ENCODE results near the gene CHRNA3.
"Not testable (repeated sequence)": the region's sequence is repeated elsewhere in the genome, so short reads cannot be mapped to it uniquely, and the experiment has no call there.

Gene CHRNA3

DNA sequence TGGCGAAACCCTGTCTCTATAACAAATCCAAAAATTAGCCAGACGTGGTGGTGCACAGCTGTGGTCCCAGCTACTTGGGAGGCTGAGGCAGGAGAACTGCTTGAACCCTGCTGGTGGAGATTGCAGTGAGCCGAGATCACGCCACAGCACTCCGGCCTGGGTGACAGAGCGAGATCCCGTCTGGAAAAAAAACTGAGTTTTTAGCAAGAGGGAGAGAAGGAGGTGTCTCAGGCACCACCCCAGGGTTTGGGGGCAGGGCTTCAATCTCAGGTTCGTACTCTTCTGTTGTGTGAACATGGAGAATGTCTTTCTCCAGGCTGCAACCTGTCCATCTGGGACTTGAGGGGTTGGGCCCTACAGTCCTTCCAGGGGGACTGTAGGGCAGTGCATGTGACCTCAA is 2.7 kb downstream of the CHRNA3 start:
- in situ Hi-C loops (cut with MboI; ENCODE audit: low sequenced_read_pairs) = no loop called here

DNA sequence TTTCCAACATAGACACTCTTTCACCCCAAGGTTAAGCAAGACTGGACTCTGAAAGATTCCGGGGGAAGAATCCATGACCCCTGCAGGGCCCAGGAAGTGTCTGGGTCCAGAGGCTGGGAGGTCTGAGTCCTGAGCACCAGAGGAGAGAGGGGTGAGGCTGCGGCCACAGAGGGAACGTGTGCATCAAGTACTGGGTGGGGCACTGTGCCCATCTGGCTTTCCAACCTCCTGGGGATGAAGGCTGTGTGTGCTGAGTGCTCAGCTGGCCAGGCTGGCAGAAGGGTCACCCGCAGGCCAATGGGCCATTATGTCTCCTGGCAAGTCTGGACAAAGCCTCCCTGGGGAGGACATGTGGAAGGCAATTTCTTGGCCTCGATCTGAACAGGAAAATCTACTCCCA is 3.3 kb downstream of the CHRNA3 start:
- in situ Hi-C loops (cut with MboI; ENCODE audit: low sequenced_read_pairs) = no loop called here

GRCh38 chr15:78617076-78617475 is 3.7 kb downstream of the CHRNA3 start:
- in situ Hi-C loops (cut with MboI; ENCODE audit: low sequenced_read_pairs) = no loop called here

- in situ Hi-C loops (cut with MboI; ENCODE audit: low sequenced_read_pairs) = no loop called here
Measured at GRCh38 chr15:78616506-78616905, 4.3 kb downstream of the CHRNA3 start.

- in situ Hi-C loops (cut with MboI; ENCODE audit: low sequenced_read_pairs) = no loop called here
Measured at GRCh38 chr15:78615151-78615589, 5.6 kb downstream of the CHRNA3 start.

DNA sequence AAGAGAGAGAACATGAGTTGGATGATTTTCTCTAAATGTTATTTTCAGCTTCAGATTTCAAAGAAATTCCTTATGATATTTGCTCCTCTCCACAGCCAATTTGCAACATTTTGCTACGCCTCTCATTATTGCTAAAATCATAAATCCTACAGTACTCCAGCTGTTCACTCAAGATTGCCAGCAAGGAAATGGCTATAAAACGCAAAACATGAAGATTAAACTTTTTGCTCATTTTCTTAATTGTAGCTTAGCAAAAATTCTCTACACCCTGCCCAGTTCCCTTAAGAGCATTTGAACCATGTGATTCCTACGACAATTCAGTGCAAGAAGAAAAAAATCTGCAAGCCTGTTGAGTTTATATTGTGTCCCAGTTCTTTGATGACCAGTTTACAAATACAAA is 6.8 kb downstream of the CHRNA3 start:
- in situ Hi-C loops (cut with MboI; ENCODE audit: low sequenced_read_pairs) = no loop called here

GRCh38 chr15:78609551-78609950 is 11.2 kb downstream of the CHRNA3 start:
- in situ Hi-C loops (cut with MboI; ENCODE audit: low sequenced_read_pairs) = not testable (repeated sequence)

GRCh38 chr15:78605680-78606079 is 15.1 kb downstream of the CHRNA3 start:
- in situ Hi-C loops (cut with MboI; ENCODE audit: low sequenced_read_pairs) = no loop called here

DNA sequence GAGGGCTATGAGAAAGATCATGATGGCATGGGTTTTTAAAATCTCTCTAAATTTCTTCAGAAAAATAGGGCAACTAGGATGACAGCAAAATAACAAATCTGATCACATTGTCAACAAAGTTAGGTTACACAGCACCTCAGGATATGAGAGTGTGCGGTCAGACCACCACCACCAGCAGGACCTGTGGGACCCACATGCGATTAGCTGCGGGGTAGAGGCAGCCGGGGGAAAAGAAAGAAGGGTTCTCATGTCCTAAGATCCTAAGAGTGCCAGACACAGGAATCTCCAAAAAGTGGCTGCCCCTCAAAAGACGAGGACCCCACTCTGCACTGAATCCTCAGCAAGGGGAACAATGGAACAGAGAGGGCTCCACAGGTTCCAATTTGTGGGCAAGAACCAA is 15.6 kb downstream of the CHRNA3 start:
- in situ Hi-C loops (cut with MboI; ENCODE audit: low sequenced_read_pairs) = no loop called here

DNA sequence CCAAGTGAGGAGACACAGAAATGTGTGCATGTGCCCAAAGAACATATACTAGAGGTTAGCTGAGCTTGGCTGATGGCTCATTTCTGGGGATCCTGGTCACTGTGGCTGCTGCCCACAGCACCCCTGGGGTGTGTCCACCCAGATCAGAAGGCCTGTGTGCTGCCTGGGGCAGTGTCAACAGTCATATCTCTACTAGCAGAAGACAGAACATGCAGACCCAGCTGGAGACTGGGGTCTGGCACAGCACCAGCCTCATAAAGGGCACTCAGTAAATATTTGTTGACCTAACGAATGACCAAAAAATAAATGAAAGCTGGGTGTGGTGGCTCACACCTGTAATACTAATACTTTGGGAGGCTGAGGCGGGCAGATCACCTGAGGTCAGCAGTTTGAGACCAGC is 16.4 kb downstream of the CHRNA3 start:
- in situ Hi-C loops (cut with MboI; ENCODE audit: low sequenced_read_pairs) = no loop called here

- in situ Hi-C loops (cut with MboI; ENCODE audit: low sequenced_read_pairs) = no loop called here
Measured at GRCh38 chr15:78603467-78603866, 17.3 kb downstream of the CHRNA3 start.

DNA sequence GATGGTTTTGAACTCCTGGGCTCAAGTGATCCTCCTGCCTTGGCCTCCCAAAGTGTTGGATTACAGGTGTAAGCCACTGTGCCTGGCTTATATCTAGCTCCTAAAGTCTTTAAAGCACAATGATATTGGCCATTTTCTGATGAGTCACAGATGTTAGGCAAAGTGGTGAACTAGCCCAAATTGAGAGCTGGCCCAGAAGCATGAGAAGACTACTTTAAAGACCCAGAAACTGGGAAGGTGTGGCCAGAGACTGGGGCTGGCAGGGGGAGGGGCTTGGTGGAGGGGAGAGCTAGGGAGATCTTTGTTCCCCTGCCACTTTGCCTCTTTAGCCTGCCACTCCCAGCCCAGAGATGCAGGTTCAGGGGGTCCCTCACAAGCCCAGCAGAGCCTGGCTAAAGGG is 21.6 kb downstream of the CHRNA3 start:
- in situ Hi-C loops (cut with MboI; ENCODE audit: low sequenced_read_pairs) = no loop called here

DNA sequence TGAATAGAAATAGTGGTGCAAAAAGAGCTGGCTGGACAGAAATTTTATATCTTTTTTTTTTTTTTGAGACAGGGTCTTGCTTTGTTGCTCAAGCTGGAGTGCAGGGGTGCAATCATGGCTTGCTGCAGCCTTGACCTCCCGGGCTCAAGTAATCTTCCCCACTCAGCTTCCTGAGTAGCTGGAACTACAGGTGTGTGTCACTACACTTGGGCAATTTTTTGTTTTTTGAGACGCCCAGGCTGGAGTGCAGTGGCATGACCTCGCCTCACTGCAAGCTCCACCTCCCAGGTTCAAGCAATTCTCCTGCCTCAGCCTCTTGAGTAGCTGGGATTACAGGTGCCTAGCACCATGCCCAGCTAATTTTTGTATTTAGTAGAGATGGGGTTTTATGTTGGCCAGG is 22.4 kb downstream of the CHRNA3 start:
- in situ Hi-C loops (cut with MboI; ENCODE audit: low sequenced_read_pairs) = no loop called here

- in situ Hi-C loops (cut with MboI; ENCODE audit: low sequenced_read_pairs) = no loop called here
Measured at GRCh38 chr15:78597583-78597982, 23.2 kb downstream of the CHRNA3 start.

DNA sequence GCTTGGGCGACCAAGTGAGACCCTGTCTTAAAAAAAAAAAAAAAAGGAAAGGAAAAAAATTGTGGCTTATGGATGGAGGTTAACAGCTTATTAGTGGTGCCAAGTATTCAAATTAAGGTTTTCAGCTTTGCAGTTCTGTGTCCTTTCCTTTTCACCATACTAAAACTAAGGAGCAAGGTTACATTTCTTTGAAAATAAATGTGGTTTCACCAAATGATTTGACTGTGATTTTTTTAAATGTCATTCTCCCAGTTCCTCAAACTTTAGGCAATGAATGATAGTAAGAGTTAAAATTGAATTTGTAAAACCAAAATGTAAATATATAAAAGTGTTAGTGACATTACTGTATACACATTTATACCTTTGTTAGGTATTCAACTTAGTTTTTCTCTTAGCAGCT is 45.9 kb downstream of the CHRNA3 start:
- in situ Hi-C loops (cut with MboI; ENCODE audit: low sequenced_read_pairs) = no loop called here

DNA sequence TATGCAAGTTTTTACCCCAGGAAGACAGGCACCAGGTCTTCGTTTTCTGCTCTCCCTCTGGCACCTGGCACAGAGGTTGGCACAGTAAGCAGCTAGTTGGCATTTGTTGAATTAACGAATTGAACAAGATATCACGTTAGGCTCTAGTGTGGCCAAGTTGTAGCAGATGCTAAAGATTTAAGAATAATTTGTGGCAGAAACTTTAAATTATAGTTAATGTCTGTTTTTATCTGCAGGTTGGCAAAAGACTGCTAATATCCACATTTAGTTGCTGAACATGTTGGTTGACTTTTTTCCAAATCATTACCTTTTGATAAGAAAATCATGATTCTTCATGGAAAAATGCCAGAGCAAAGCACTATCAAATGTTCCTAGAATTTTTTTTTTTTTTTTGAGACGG is 47.4 kb downstream of the CHRNA3 start:
- in situ Hi-C loops (cut with MboI; ENCODE audit: low sequenced_read_pairs) = no loop called here

GRCh38 chr15:78571382-78571781 is 49.4 kb downstream of the CHRNA3 start:
- in situ Hi-C loops (cut with MboI; ENCODE audit: low sequenced_read_pairs) = no loop called here

DNA sequence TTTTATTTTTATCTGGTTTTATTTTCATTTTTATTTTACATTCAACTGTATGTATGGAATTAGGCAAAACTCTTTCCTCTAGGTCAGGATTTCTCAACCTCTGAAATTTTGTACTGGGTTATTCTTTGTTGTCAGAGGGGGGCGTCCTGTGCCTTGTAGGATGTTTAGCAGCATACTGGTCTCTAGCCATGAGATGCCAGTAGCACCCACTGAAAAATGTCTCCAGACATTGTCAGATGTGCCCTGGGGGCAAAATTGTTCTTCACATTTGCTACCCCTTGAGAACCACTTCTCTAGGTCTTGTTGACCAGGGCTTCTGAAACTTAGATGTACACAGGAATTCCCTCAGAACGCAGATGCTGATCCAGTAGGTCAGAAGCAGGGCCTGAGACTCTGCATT is 50.1 kb downstream of the CHRNA3 start:
- in situ Hi-C loops (cut with MboI; ENCODE audit: low sequenced_read_pairs) = no loop called here

DNA sequence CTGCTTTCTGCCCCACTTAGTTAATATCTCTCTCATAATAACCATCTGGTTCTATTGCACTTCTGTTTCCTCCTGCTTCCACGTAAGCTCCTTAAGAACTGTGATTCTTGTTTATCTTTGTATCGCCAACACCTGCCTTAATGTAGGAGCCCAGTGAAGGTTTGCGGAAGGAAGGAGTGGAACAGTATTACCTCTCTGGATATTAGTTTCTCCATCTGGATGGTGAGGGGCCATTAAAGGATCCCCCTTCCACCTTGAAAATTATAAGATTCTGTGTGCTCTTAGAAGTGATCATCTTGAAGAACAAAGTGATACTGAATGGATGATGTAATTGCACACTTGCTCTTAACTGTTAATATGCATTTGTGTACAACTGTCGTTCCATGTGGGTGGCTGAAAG is 53.3 kb downstream of the CHRNA3 start:
- in situ Hi-C loops (cut with MboI; ENCODE audit: low sequenced_read_pairs) = no loop called here

DNA sequence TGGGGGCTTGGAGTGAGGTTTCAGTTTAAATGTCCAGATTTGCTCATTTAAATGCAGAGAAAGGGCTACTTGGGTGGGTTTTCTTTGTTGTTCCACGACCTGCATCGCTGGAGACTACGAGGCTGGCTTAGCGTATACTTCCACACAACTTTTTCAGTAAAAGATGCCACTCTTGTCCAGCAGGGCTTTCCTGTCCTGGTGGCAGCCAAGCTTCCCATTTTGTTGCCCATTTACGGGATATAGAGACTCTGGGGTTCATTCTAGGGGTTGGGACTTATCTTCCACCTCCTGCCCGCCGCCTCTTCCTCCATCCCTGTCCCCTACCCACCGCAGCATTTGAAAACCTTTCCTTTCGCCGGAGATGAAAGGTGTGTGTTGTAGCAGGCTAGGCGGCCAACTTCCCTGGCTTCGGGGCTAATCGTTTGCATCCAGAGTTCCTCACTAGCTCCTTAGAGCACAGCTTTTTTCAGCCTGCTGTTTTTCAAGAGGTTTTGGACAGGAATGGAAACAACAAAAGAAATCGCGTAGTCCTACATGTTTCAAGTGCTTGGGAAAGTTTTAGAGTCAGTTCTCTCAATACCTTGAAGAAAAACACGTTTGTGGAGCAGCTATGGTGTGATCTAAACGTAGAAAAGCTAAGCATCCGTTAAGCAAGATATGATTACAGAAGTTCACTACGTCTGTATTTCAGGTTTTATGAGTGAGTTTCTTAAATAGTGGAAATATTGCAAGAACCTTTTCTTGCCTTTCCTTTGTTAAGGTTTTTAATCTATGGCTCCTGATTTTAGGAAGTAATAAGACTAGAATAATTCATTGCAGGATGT is 54.6 kb downstream of the CHRNA3 start:
- in situ Hi-C loops (cut with MboI; ENCODE audit: low sequenced_read_pairs) = no loop called here

DNA sequence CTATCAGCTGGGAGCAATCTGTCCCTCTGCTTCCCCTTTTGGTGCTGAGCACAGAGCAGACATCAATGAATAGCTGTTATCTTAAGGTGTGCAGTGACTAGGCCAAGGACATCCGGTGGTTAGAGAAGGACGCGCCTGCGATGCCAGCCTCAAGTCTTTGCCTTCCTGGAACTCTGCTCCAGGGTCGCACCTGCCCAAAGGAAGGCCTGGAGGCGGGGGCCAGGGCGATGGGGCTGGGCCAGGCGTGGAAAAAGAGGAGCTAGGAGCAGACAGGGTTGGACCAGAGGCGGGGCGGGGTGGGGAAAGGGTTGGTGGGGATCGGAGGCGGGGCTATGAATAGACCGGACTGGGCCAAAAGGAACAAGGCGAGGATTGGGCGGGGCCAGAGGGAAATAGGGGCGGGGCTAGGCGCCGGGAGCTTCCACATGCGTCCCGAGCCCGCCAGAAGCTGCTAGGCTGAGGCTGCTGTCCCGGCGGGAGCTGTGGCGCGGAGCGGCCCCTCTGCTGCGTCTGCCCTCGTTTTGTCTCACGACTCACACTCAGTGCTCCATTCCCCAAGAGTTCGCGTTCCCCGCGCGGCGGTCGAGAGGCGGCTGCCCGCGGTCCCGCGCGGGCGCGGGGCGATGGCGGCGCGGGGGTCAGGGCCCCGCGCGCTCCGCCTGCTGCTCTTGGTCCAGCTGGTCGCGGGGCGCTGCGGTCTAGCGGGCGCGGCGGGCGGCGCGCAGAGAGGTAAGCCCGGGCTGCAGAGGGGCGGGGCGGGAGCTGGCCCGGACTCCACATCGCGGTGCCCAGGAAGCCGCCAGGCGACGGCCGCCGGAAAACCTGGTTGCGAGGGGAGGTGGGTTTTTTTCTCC is 55.5 kb downstream of the CHRNA3 start, which contains the start of gene CHRNA5:
TSS of gene CHRNA5 (plus strand) at position 424 of the 854 bp plus-strand sequence. CDS start at position 624, 200 bp downstream.
- in situ Hi-C loops (cut with MboI; ENCODE audit: low sequenced_read_pairs) = no loop called here

GRCh38 chr15:78564743-78565096 is 56.1 kb downstream of the CHRNA3 start:
- in situ Hi-C loops (cut with MboI; ENCODE audit: low sequenced_read_pairs) = no loop called here
